GM12878 (cell line): ENCODE results near the gene MFSD6. TPM values are rescaled to one million over a fixed set of nuclear protein-coding genes. Genes with fewer than 3 reads are reported as not detected.

ENCODE experiments used
- ATF7 ChIP-seq: fragments of 450-650 bp; IDR thresholded peaks from 2 replicates; pipeline ENCODE4 v1.6.1; 2016; ENCODE audit warnings: low read depth, mild to moderate bottlenecking
- CHD1 ChIP-seq: IDR thresholded peaks from 2 replicates; pipeline ENCODE4 v1.6.1; 2012; ENCODE audit warnings: low read depth, low read length, improper control_type of control experiment
- ESRRA ChIP-seq: IDR thresholded peaks from 2 replicates; pipeline ENCODE4 v1.6.1; 2012; ENCODE audit warnings: mild to moderate bottlenecking, low read length, improper control_type of control experiment
- ETV6 ChIP-seq, 2 experiments: fragments of 450-650 bp in 1 of 2; IDR thresholded peaks in 1 of 2; conservative IDR thresholded peaks in 1 of 2; 2 replicates each; pipeline ENCODE4 v1.6.1; 2014; ENCODE audit warnings: antibody characterized with exemption in 1 of 2, borderline replicate concordance in 1 of 2, low read depth in 1 of 2, mild to moderate bottlenecking in 1 of 2, moderate library complexity in 1 of 2
- EZH2 ChIP-seq: IDR thresholded peaks from 2 replicates; pipeline ENCODE4 v1.6.1; 2012; ENCODE audit warnings: low read depth, mild to moderate bottlenecking, control low read depth, inconsistent platforms, low read length, borderline replicate concordance; ENCODE audit not compliant: control insufficient read depth
- HDAC2 ChIP-seq: fragments of 200-600 bp; sonication (generic); IDR thresholded peaks from 2 replicates; pipeline ENCODE4 v1.6.1; 2017
- MXI1 ChIP-seq: fragments of 150-350 bp; IDR thresholded peaks from 2 replicates; pipeline ENCODE4 v1.6.1; 2011; ENCODE audit warnings: low read depth, mild to moderate bottlenecking, inconsistent platforms, low read length, improper control_type of control experiment
- MYC ChIP-seq: IDR thresholded peaks from 2 replicates; pipeline ENCODE4 v1.6.1; 2011; ENCODE audit warnings: mild to moderate bottlenecking, low read length, moderate library complexity, inconsistent platforms; ENCODE audit not compliant: insufficient read depth, insufficient replicate concordance, insufficient read length, severe bottlenecking
- NFIC ChIP-seq: IDR thresholded peaks from 2 replicates; pipeline ENCODE4 v1.6.1; 2012; ENCODE audit warnings: low read depth, mild to moderate bottlenecking, inconsistent platforms, low read length, moderate library complexity
- NR2F1 ChIP-seq: fragments of 450-650 bp; conservative IDR thresholded peaks from 2 replicates; pipeline ENCODE4 v1.6.1; 2017; ENCODE audit warnings: mild to moderate bottlenecking
- PAX5 ChIP-seq: IDR thresholded peaks from 2 replicates; pipeline ENCODE4 v1.6.1; 2011; ENCODE audit warnings: low read depth, low read length, borderline replicate concordance
- POLR2AphosphoS5 ChIP-seq: IDR thresholded peaks from 2 replicates; pipeline ENCODE4 v1.6.1; 2011; ENCODE audit warnings: mild to moderate bottlenecking, low read length, inconsistent platforms
- SMARCA5 ChIP-seq: fragments of 450-650 bp; IDR thresholded peaks from 2 replicates; pipeline ENCODE4 v1.6.1; 2017; ENCODE audit warnings: mild to moderate bottlenecking
- SMC3 ChIP-seq: IDR thresholded peaks from 2 replicates; pipeline ENCODE4 v1.6.1; 2011; ENCODE audit warnings: low read length, improper control_type of control experiment, borderline replicate concordance
- SPI1 ChIP-seq: IDR thresholded peaks from 2 replicates; pipeline ENCODE4 v1.6.1; 2011; ENCODE audit warnings: low read depth, mild to moderate bottlenecking, low read length, moderate library complexity, borderline replicate concordance; ENCODE audit not compliant: insufficient read depth
- SRF ChIP-seq, 2 experiments: IDR thresholded peaks; 2 replicates each; pipeline ENCODE4 v1.6.1; 2011; ENCODE audit warnings: low read depth in 2 of 2, low read length in 2 of 2, mild to moderate bottlenecking in 1 of 2, moderate library complexity in 1 of 2
- STAT1 ChIP-seq: fragments of 450-650 bp; conservative IDR thresholded peaks from 2 replicates; pipeline ENCODE4 v1.6.1; 2014; ENCODE audit warnings: antibody characterized with exemption, mild to moderate bottlenecking
- SUPT20H ChIP-seq: IDR thresholded peaks from 2 replicates; pipeline ENCODE4 v1.6.1; 2011; ENCODE audit warnings: low read depth, mild to moderate bottlenecking, low read length, moderate library complexity, borderline replicate concordance; ENCODE audit not compliant: control insufficient read depth
- TAF1 ChIP-seq: IDR thresholded peaks from 2 replicates; pipeline ENCODE4 v1.6.1; 2011; ENCODE audit warnings: mild to moderate bottlenecking, low read depth, low read length, borderline replicate concordance
- TCF3 ChIP-seq: IDR thresholded peaks from 2 replicates; pipeline ENCODE4 v1.6.1; 2012; ENCODE audit warnings: low read depth, mild to moderate bottlenecking, low read length, borderline replicate concordance; ENCODE audit not compliant: insufficient read depth
- ZBED1 ChIP-seq: IDR thresholded peaks from 2 replicates; pipeline ENCODE4 v1.6.1; 2016; ENCODE audit warnings: borderline replicate concordance
- polyA plus RNA-seq, 11 experiments: library from polyadenylated mRNA; depleted of rRNA in 4 of 11; unstranded in 6 of 11; stranded (reverse) in 5 of 11; fragments of >200 nt; fragmentation: Nextera tagmentation in 4 of 11; fragmentation: Illumina TruSeq in 1 of 11; extraction: Ambion mirVana in 4 of 11; extraction: Trizol in 1 of 11; gene quantifications; 1 replicate in 1 of 11; 2 replicates in 10 of 11; pipeline versions ENCODE4 v1.2.1 to v1.2.3, GENCODE V29; 2011 to 2016; ENCODE audit warnings: inconsistent platforms in 2 of 11, missing spikeins in 2 of 11, low read depth in 1 of 11
- total RNA-seq, 4 experiments: library from RNA; depleted of rRNA in 3 of 4; stranded (reverse); fragments of >200 nt in 3 of 4; fragmentation: Illumina TruSeq in 1 of 4; extraction: Trizol in 1 of 4; gene quantifications; 2 replicates each; pipeline versions ENCODE4 v1.2.1 to v1.2.3, GENCODE V29; 2013 to 2021
- TF ChIP-seq, protein P1 (sequence below): fragments of 450-650 bp; formaldehyde crosslinking; IDR thresholded peaks from 2 replicates; pipeline ENCODE4 v1.5.0; 2022; ENCODE audit warnings: mild to moderate bottlenecking, missing genetic modification characterization
- TF ChIP-seq, protein P2 (sequence below): fragments of 150-350 bp; IDR thresholded peaks from 2 replicates; pipeline ENCODE4 v1.6.1; 2016; ENCODE audit warnings: low read depth, low read length

MFSD6 gene
- total and polyA plus RNA-seq, 10 of the 15 experiments (the other 5 are each of a cell fraction or from before 2014, with no cell fraction given) = 6.7 to 42.6 (median 24.2) TPM

DNA sequence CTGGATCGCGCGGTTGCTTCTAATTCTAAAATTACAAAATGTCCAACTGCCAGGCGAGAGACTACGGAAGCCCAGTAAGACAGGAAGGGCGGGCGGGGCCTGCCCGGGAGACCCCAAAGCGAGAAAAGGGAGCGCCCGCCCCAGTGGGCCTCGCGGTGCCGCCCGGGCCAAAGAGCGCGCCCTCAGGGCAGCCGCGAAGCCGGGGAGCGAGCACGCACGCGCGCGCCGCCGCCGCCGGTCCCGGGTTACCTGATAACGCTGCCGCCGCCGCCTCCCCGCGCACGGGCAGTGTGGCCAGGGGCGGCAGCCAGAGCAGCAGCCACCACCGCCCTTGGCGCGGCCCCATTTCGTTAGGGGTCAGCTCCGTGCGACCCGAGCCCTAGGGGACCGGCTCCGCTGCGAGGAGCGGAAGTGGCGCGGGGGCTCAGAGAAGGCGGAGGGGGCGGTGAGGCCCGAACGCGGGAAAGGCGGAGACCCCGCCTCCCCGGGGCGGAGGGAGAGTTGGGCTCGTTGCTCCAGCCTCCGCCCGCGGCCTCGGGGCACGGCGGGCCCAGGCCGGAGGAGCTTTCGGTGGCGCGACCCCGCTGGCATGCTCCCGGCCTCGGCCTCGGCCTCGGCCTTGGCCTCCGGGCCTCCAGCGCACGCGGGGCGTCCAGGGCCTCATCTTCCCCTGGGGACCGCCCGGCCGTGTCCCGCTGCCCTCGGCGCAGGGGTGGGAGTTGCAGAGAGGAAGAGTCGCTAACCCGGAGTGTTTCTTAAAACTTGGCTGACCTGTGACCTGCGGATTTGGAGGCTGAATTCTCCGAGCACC, 126.4 kb downstream of the MFSD6 start, which contains the start of gene NEMP2 (continued):
- no peak; the same call in 1 of the 2 replicates for TF ChIP-seq NFIC
- peak; percentile 82 for TF ChIP-seq POLR2AphosphoS5
- TF ChIP-seq MXI1 = 0 out of 2 replicates have a peak, but pooled peaks have one; percentile 15
- TF ChIP-seq CHD1 = 0 out of 2 replicates have a peak, but pooled peaks have one; percentile 40
- no peak; the same call in 1 of the 2 replicates for TF ChIP-seq STAT1
- peak; percentile 6; the same call in 1 of the 2 replicates for TF ChIP-seq SMC3
- peak; percentile 99 for TF ChIP-seq NR2F1
- TF ChIP-seq ZBED1 = 0 out of 2 replicates have a peak, but pooled peaks have one; percentile 43
- TF ChIP-seq, protein P1, sequence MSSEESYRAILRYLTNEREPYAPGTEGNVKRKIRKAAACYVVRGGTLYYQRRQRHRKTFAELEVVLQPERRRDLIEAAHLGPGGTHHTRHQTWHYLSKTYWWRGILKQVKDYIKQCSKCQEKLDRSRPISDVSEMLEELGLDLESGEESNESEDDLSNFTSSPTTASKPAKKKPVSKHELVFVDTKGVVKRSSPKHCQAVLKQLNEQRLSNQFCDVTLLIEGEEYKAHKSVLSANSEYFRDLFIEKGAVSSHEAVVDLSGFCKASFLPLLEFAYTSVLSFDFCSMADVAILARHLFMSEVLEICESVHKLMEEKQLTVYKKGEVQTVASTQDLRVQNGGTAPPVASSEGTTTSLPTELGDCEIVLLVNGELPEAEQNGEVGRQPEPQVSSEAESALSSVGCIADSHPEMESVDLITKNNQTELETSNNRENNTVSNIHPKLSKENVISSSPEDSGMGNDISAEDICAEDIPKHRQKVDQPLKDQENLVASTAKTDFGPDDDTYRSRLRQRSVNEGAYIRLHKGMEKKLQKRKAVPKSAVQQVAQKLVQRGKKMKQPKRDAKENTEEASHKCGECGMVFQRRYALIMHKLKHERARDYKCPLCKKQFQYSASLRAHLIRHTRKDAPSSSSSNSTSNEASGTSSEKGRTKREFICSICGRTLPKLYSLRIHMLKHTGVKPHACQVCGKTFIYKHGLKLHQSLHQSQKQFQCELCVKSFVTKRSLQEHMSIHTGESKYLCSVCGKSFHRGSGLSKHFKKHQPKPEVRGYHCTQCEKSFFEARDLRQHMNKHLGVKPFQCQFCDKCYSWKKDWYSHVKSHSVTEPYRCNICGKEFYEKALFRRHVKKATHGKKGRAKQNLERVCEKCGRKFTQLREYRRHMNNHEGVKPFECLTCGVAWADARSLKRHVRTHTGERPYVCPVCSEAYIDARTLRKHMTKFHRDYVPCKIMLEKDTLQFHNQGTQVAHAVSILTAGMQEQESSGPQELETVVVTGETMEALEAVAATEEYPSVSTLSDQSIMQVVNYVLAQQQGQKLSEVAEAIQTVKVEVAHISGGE (CRISPR knock-in tag) = peak; percentile 62
- TF ChIP-seq SMARCA5 = peak; percentile 96
- no peak for TF ChIP-seq HDAC2
- TF ChIP-seq ATF7 = no peak
- TF ChIP-seq SUPT20H = no peak
- TF ChIP-seq TCF3 = 0 out of 2 replicates have a peak, but pooled peaks have one; percentile 40
- no peak for TF ChIP-seq SRF (IDR thresholded peaks at IDR 0.05; ENCODE audit: low read depth in 2 of 2, low read length in 2 of 2)
- TF ChIP-seq SPI1 = peak; percentile 48
- peak; percentile 56 for TF ChIP-seq MYC
- TF ChIP-seq ESRRA = peak; percentile 15; the same call in 1 of the 2 replicates
- TF ChIP-seq TAF1 = peak; percentile 59; the same call in 1 of the 2 replicates
- peak; percentile 30; the same call in 1 of the 2 replicates for TF ChIP-seq PAX5
- no peak; a peak in 1 of 4 replicates for TF ChIP-seq ETV6 (conservative IDR thresholded peaks at IDR 0.05 in 1 of 2, IDR thresholded peaks at IDR 0.05 in 1 of 2; ENCODE audit: borderline replicate concordance in 1 of 2, low read depth in 1 of 2)
- TF ChIP-seq, protein P2, sequence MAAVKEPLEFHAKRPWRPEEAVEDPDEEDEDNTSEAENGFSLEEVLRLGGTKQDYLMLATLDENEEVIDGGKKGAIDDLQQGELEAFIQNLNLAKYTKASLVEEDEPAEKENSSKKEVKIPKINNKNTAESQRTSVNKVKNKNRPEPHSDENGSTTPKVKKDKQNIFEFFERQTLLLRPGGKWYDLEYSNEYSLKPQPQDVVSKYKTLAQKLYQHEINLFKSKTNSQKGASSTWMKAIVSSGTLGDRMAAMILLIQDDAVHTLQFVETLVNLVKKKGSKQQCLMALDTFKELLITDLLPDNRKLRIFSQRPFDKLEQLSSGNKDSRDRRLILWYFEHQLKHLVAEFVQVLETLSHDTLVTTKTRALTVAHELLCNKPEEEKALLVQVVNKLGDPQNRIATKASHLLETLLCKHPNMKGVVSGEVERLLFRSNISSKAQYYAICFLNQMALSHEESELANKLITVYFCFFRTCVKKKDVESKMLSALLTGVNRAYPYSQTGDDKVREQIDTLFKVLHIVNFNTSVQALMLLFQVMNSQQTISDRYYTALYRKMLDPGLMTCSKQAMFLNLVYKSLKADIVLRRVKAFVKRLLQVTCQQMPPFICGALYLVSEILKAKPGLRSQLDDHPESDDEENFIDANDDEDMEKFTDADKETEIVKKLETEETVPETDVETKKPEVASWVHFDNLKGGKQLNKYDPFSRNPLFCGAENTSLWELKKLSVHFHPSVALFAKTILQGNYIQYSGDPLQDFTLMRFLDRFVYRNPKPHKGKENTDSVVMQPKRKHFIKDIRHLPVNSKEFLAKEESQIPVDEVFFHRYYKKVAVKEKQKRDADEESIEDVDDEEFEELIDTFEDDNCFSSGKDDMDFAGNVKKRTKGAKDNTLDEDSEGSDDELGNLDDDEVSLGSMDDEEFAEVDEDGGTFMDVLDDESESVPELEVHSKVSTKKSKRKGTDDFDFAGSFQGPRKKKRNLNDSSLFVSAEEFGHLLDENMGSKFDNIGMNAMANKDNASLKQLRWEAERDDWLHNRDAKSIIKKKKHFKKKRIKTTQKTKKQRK = no peak
- no peak for TF ChIP-seq EZH2
